Measurements from ENCODE around the gene LLPH. TPM values are rescaled to one million over a fixed set of nuclear protein-coding genes. Genes with fewer than 3 reads are reported as not detected.

The LLPH gene
- total and polyA plus RNA-seq, 8 donors: 0.29 to 28.1 (median 13.2) TPM

GRCh38 chr12:66085998-66086397 is 44.6 kb downstream of the LLPH start:
- TF ChIP-seq EP300 (IDR thresholded peaks at IDR 0.05) (no peak), POLR2A (IDR thresholded peaks at IDR 0.05) (no peak), CTCF (IDR thresholded peaks at IDR 0.05) (no peak), POLR2AphosphoS5 (IDR thresholded peaks at IDR 0.05) (no peak)
- no peaks in the 10 kb centered on the region for H3K36me3 ChIP-seq
- H3K4me3 ChIP-seq: no peak overlapping the region
- intact Hi-C loops (cut with DNase I; ENCODE audit: low total_unique reads): no loop called here
- no peak for DNase-seq
- no peaks in the 10 kb centered on the region for H3K27me3 ChIP-seq
- H3K27ac ChIP-seq: no peak overlapping the region
- peaks cover 0 to 11% (median 2%) of the 10 kb centered on the region in 4 donors for H3K9me3 ChIP-seq
- no peaks in the 10 kb centered on the region for H3K4me1 ChIP-seq
- WGBS, 5 donors: 65 to 91% (median 83%) methylated on average over 2 of the region's 2 CpGs

- Histone ChIP-seq H3K36me3 (no peaks in the 10 kb centered on the region), H3K4me3 (no peak overlapping the region), H3K4me1 (no peaks in the 10 kb centered on the region), H3K9me3 (peaks cover 0 to 11% (median 2%) of the 10 kb centered on the region in 4 donors), H3K27me3 (no peaks in the 10 kb centered on the region), H3K27ac (no peak overlapping the region)
- DNase-seq: no peak
- 67 to 90% (median 80%) methylated on average over 1 of the region's 1 CpG for WGBS, 5 donors
- intact Hi-C loops (cut with DNase I; ENCODE audit: low total_unique reads): no loop called here
- TF ChIP-seq POLR2A (IDR thresholded peaks at IDR 0.05) (no peak), EP300 (IDR thresholded peaks at IDR 0.05) (no peak), CTCF (IDR thresholded peaks at IDR 0.05) (no peak), POLR2AphosphoS5 (IDR thresholded peaks at IDR 0.05) (no peak)
These were observed 45.3 kb downstream of the LLPH start for GRCh38 chr12:66085213-66085612.

GRCh38 chr12:66083766-66084165 is 46.8 kb downstream of the LLPH start:
- 82 to 92% (median 87%) methylated on average over 1 of the region's 1 CpG for WGBS, 5 donors
- no peak for TF ChIP-seq CTCF (IDR thresholded peaks at IDR 0.05)
- TF ChIP-seq POLR2AphosphoS5 (IDR thresholded peaks at IDR 0.05): no peak
- no peak for TF ChIP-seq POLR2A (IDR thresholded peaks at IDR 0.05)
- no peak for TF ChIP-seq EP300 (IDR thresholded peaks at IDR 0.05)
- Histone ChIP-seq H3K4me1 (no peaks in the 10 kb centered on the region), H3K9me3 (peaks cover 0 to 11% (median 2%) of the 10 kb centered on the region in 4 donors), H3K4me3 (no peak overlapping the region), H3K27ac (no peak overlapping the region), H3K36me3 (no peaks in the 10 kb centered on the region), H3K27me3 (no peaks in the 10 kb centered on the region)
- no peak for DNase-seq
- intact Hi-C loops (cut with DNase I; ENCODE audit: low total_unique reads): no loop called here

- TF ChIP-seq EP300 (IDR thresholded peaks at IDR 0.05) (no peak), POLR2A (IDR thresholded peaks at IDR 0.05) (no peak), POLR2AphosphoS5 (IDR thresholded peaks at IDR 0.05) (no peak), CTCF (IDR thresholded peaks at IDR 0.05) (no peak)
- Histone ChIP-seq H3K4me1 (no peaks in the 10 kb centered on the region), H3K27me3 (no peaks in the 10 kb centered on the region), H3K9me3 (peaks cover 0 to 11% (median 2%) of the 10 kb centered on the region in 4 donors), H3K27ac (no peak overlapping the region), H3K36me3 (no peaks in the 10 kb centered on the region), H3K4me3 (no peak overlapping the region)
- 66 to 89% (median 71%) methylated on average over 1 of the region's 1 CpG for WGBS, 5 donors
- intact Hi-C loops (cut with DNase I; ENCODE audit: low total_unique reads): no loop called here
- DNase-seq: no peak
These were observed 47.8 kb downstream of the LLPH start for GRCh38 chr12:66082744-66083143.

Measured in stomach (tissue), 9 donors.